Naive thymus-derived CD4-positive, alpha-beta T cell (primary cell): Measurements from ENCODE around the gene NR5A1. TPM values are rescaled to one million over a fixed set of nuclear protein-coding genes. Genes with fewer than 3 reads are reported as not detected.

Source experiments
- ATAC-seq: fragments of 150-1000 bp; cut with Tn5 transposase; 2 replicates; pipeline ENCODE4 v1.10.0; 2021; ENCODE audit warnings: mild to moderate bottlenecking, moderate library complexity
- CTCF ChIA-PET: fragments of 350-600 bp; sonication (Branson Sonifier 250); formaldehyde crosslinking; loops from one replicate; lab custom pipeline; 2021; ENCODE audit warnings: antibody characterized with exemption; lab: Charles Lee
- POLR2A ChIA-PET: fragments of 350-600 bp; sonication (Branson Sonifier 250); formaldehyde crosslinking; loops from one replicate; lab custom pipeline; 2021; ENCODE audit warnings: antibody characterized with exemption, inconsistent platforms; lab: Charles Lee
- DNase-seq, 9 donors: peaks; one replicate each; pipeline versions ENCODE4 v3.0.0 to v3.0.0-alpha.2; 2020 to 2022; ENCODE audit warnings: mixed read lengths in 1 of 9
- H3K27ac ChIP-seq: one replicate; pipeline ENCODE4 v1.7.0; 2013; ENCODE audit warnings: mild to moderate bottlenecking, low read depth, low read length, moderate library complexity
- H3K27me3 ChIP-seq, 2 donors: one replicate each; pipeline ENCODE4 v1.7.0; 2013; ENCODE audit warnings: low read length in 2 of 2, mild to moderate bottlenecking in 2 of 2, moderate library complexity in 2 of 2; ENCODE audit not compliant: control insufficient read depth in 2 of 2, insufficient read depth in 2 of 2
- H3K36me3 ChIP-seq, 3 experiments: 1 replicate in 2 of 3; 2 replicates in 1 of 3; pipeline ENCODE4 v1.7.0; 2013; ENCODE audit warnings: low read length in 3 of 3, mild to moderate bottlenecking in 3 of 3, moderate library complexity in 1 of 3; ENCODE audit not compliant: insufficient read depth in 3 of 3, control insufficient read depth in 2 of 3
- H3K4me1 ChIP-seq, 2 donors: one replicate each; pipeline ENCODE4 v1.7.0; 2013; ENCODE audit warnings: low read length in 2 of 2, mild to moderate bottlenecking in 2 of 2, moderate library complexity in 1 of 2; ENCODE audit not compliant: control insufficient read depth in 2 of 2, insufficient read depth in 2 of 2
- H3K4me3 ChIP-seq: 2 replicates; pipeline ENCODE4 v1.7.0; 2013; ENCODE audit warnings: mild to moderate bottlenecking, low read length
- H3K9me3 ChIP-seq, 3 experiments: 1 replicate in 2 of 3; 2 replicates in 1 of 3; pipeline ENCODE4 v1.7.0; 2013; ENCODE audit warnings: low read length in 3 of 3; ENCODE audit not compliant: control insufficient read depth in 2 of 3
- H3K27ac Mint-ChIP-seq, 9 donors: one replicate each; pipeline ENCODE4 v1.8.0; 2020 to 2022; ENCODE audit warnings: mixed read lengths in 9 of 9, mild to moderate bottlenecking in 8 of 9, moderate library complexity in 5 of 9, inconsistent platforms in 2 of 9
- H3K27me3 Mint-ChIP-seq, 5 donors: one replicate each; pipeline ENCODE4 v1.8.0; 2021 to 2022; ENCODE audit warnings: mixed read lengths in 5 of 5, mild to moderate bottlenecking in 1 of 5
- H3K36me3 Mint-ChIP-seq, 5 donors: one replicate each; pipeline ENCODE4 v1.8.0; 2020 to 2022; ENCODE audit warnings: mixed read lengths in 5 of 5, mild to moderate bottlenecking in 3 of 5, inconsistent platforms in 1 of 5
- H3K4me1 Mint-ChIP-seq, 7 donors: one replicate each; pipeline ENCODE4 v1.8.0; 2020 to 2022; ENCODE audit warnings: mixed read lengths in 7 of 7, mild to moderate bottlenecking in 3 of 7, inconsistent platforms in 1 of 7
- H3K4me3 Mint-ChIP-seq, 10 donors: one replicate each; pipeline ENCODE4 v1.8.0; 2020 to 2022; ENCODE audit warnings: mild to moderate bottlenecking in 10 of 10, mixed read lengths in 10 of 10, moderate library complexity in 6 of 10, inconsistent platforms in 2 of 10
- H3K9me3 Mint-ChIP-seq, 11 donors: one replicate each; pipeline ENCODE4 v1.8.0; 2020 to 2022; ENCODE audit warnings: mixed read lengths in 11 of 11, mild to moderate bottlenecking in 4 of 11, inconsistent platforms in 1 of 11, moderate library complexity in 1 of 11
- intact Hi-C, 2 donors: fragments of 100-400 bp; cut with micrococcal nuclease; formaldehyde crosslinking; loops; one replicate each; pipeline ENCODE4 v1.15.1; 2023
- polyA plus RNA-seq, 2 donors: library from polyadenylated mRNA; unstranded; fragments of 300-500 nt; fragmentation: Illumina TruSeq; gene quantifications; one replicate each; pipeline ENCODE4 v1.2.3, GENCODE V29; 2021
- total RNA-seq, 6 experiments: library from RNA in 5 of 6; stranded (reverse) in 5 of 6; gene quantifications; 1 replicate in 5 of 6; 2 replicates in 1 of 6; pipeline ENCODE4 v1.2.3 and lab custom pipeline; 2021 to 2026

NR5A1 gene
- total and polyA plus RNA-seq, 7 experiments from 2014 or later: 0.11 TPM; not detected in 6

GRCh38 chr9:124468061-124468740 lies 39.0 kb downstream of the NR5A1 start:
- no peak overlapping the region for H3K4me3 Mint-ChIP-seq
- peaks cover 0 to 19% (median 6%) of the 10 kb centered on the region in 5 donors for H3K27me3 Mint-ChIP-seq

GRCh38 chr9:124467410-124468060 lies 39.7 kb downstream of the NR5A1 start:
- Histone ChIP-seq H3K27me3 (no peaks in the 10 kb centered on the region), H3K4me1 (no peaks in the 10 kb centered on the region), H3K36me3 (no peaks in the 10 kb centered on the region), H3K27ac (no peak overlapping the region), H3K4me3 (no peak overlapping the region), H3K9me3 (no peaks in the 10 kb centered on the region)
- no peak overlapping the region for H3K27ac Mint-ChIP-seq
- no peak for ATAC-seq
- no peaks in the 10 kb centered on the region for H3K36me3 Mint-ChIP-seq
- intact Hi-C loops: no loop called here
- ChIA-PET CTCF (no interaction called here), POLR2A (no interaction called here)
- H3K4me1 Mint-ChIP-seq: peaks cover 0 to 3% (median 0%) of the 10 kb centered on the region in 7 donors
- H3K9me3 Mint-ChIP-seq: peaks cover 0 to 5% (median 0%) of the 10 kb centered on the region in 11 donors
- DNase-seq: no peak
- no peak overlapping the region for H3K4me3 Mint-ChIP-seq
- peaks cover 0 to 19% (median 10%) of the 10 kb centered on the region in 5 donors for H3K27me3 Mint-ChIP-seq

More at GRCh38 chr9:124468061-124468740, 39.0 kb downstream of the NR5A1 start:
- H3K27ac Mint-ChIP-seq: no peak overlapping the region
- H3K27me3 ChIP-seq: no peaks in the 10 kb centered on the region
- no peaks in the 10 kb centered on the region for H3K36me3 Mint-ChIP-seq
- no peaks in the 10 kb centered on the region for H3K36me3 ChIP-seq
- DNase-seq (no peak), ATAC-seq (peak; percentile 30)
- POLR2A ChIA-PET: no interaction called here
- no peak overlapping the region for H3K4me3 ChIP-seq
- intact Hi-C loops: no loop called here
- no peaks in the 10 kb centered on the region for H3K9me3 ChIP-seq
- no peak overlapping the region for H3K27ac ChIP-seq
- peaks cover 0 to 3% (median 0%) of the 10 kb centered on the region in 11 donors for H3K9me3 Mint-ChIP-seq
- H3K4me1 Mint-ChIP-seq: peaks cover 0 to 3% (median 0%) of the 10 kb centered on the region in 7 donors
- H3K4me1 ChIP-seq: no peaks in the 10 kb centered on the region
- CTCF ChIA-PET: no interaction called here

- H3K4me1 Mint-ChIP-seq: peaks cover 0 to 3% (median 0%) of the 10 kb centered on the region in 7 donors
- no peak overlapping the region for H3K4me3 Mint-ChIP-seq
- H3K9me3 Mint-ChIP-seq: peaks cover 0 to 5% (median 0%) of the 10 kb centered on the region in 11 donors
- Histone ChIP-seq H3K27ac (no peak overlapping the region), H3K9me3 (no peaks in the 10 kb centered on the region), H3K4me3 (no peak overlapping the region), H3K27me3 (no peaks in the 10 kb centered on the region), H3K4me1 (no peaks in the 10 kb centered on the region), H3K36me3 (no peaks in the 10 kb centered on the region)
- POLR2A ChIA-PET: no interaction called here
- H3K27me3 Mint-ChIP-seq: peaks cover 0 to 16% (median 4%) of the 10 kb centered on the region in 5 donors
- no peak overlapping the region for H3K27ac Mint-ChIP-seq
- DNase-seq (no peak), ATAC-seq (no peak)
- no peaks in the 10 kb centered on the region for H3K36me3 Mint-ChIP-seq
- CTCF ChIA-PET: no interaction called here
- intact Hi-C loops: no loop called here
Observed at GRCh38 chr9:124465736-124466135, 41.5 kb downstream of the NR5A1 start.

- no peaks in the 10 kb centered on the region for H3K4me1 Mint-ChIP-seq
- no peak overlapping the region for H3K4me3 Mint-ChIP-seq
- H3K36me3 ChIP-seq: no peaks in the 10 kb centered on the region
- H3K27ac Mint-ChIP-seq: no peak overlapping the region
- no peaks in the 10 kb centered on the region for H3K4me1 ChIP-seq
- ATAC-seq (no peak), DNase-seq (no peak)
- H3K4me3 ChIP-seq: no peak overlapping the region
- ChIA-PET POLR2A (no interaction called here), CTCF (no interaction called here)
- H3K27ac ChIP-seq: no peak overlapping the region
- no peaks in the 10 kb centered on the region for H3K9me3 ChIP-seq
- peaks cover 0 to 14% (median 4%) of the 10 kb centered on the region in 5 donors for H3K27me3 Mint-ChIP-seq
- intact Hi-C loops: no loop called here
- H3K36me3 Mint-ChIP-seq: no peaks in the 10 kb centered on the region
- no peaks in the 10 kb centered on the region for H3K27me3 ChIP-seq
- peaks cover 0 to 6% (median 0%) of the 10 kb centered on the region in 11 donors for H3K9me3 Mint-ChIP-seq
Observed at GRCh38 chr9:124462739-124463138, 44.5 kb downstream of the NR5A1 start.

- H3K4me1 Mint-ChIP-seq: no peaks in the 10 kb centered on the region
- no peak overlapping the region for H3K27ac ChIP-seq
- H3K36me3 ChIP-seq: no peaks in the 10 kb centered on the region
- no peak overlapping the region for H3K4me3 Mint-ChIP-seq
- no peaks in the 10 kb centered on the region for H3K9me3 ChIP-seq
- ChIA-PET CTCF (no interaction called here), POLR2A (no interaction called here)
- no peaks in the 10 kb centered on the region for H3K27me3 ChIP-seq
- peaks cover 0 to 11% (median 0%) of the 10 kb centered on the region in 5 donors for H3K27me3 Mint-ChIP-seq
- no peak overlapping the region for H3K4me3 ChIP-seq
- no peak overlapping the region for H3K27ac Mint-ChIP-seq
- peaks cover 0 to 6% (median 0%) of the 10 kb centered on the region in 11 donors for H3K9me3 Mint-ChIP-seq
- H3K36me3 Mint-ChIP-seq: no peaks in the 10 kb centered on the region
- ATAC-seq: no peak
- no peaks in the 10 kb centered on the region for H3K4me1 ChIP-seq
- DNase-seq: no peak
- intact Hi-C loops: no loop called here
Observed at GRCh38 chr9:124458441-124458840, 48.8 kb downstream of the NR5A1 start.

GRCh38 chr9:124457887-124458431 lies 49.2 kb downstream of the NR5A1 start:
- H3K9me3 ChIP-seq: no peaks in the 10 kb centered on the region
- Mint-ChIP-seq H3K4me3 (no peak overlapping the region), H3K27me3 (peaks cover 0 to 11% (median 0%) of the 10 kb centered on the region in 5 donors), H3K4me1 (no peaks in the 10 kb centered on the region), H3K27ac (no peak overlapping the region), H3K36me3 (no peaks in the 10 kb centered on the region), H3K9me3 (peaks cover 0 to 6% (median 0%) of the 10 kb centered on the region in 11 donors)
- H3K4me1 ChIP-seq: no peaks in the 10 kb centered on the region
- ChIA-PET POLR2A (no interaction called here), CTCF (no interaction called here)
- no peak overlapping the region for H3K4me3 ChIP-seq
- no peak overlapping the region for H3K27ac ChIP-seq
- no peaks in the 10 kb centered on the region for H3K27me3 ChIP-seq
- no peak for DNase-seq
- intact Hi-C loops: no loop called here
- H3K36me3 ChIP-seq: no peaks in the 10 kb centered on the region
- no peak for ATAC-seq
